T-helper 1 cell treated with Interleukin-12 subunit alpha and Interleukin-12 subunit beta and Interleukin-4 antibody, amounts not matched to agents 30 μg/mL and 1 μg/mL, for 36 hours (primary cell): ENCODE measurements around the gene SP5.
A peak's percentile ranks its signal among the peaks of the same experiment; 100 is the strongest.

Source experiments
- H3K27ac Mint-ChIP-seq: one replicate; pipeline ENCODE4 v1.8.0; 2021; ENCODE audit warnings: mild to moderate bottlenecking, mixed read lengths
- H3K27me3 Mint-ChIP-seq: one replicate; pipeline ENCODE4 v1.8.0; 2021; ENCODE audit warnings: low read depth, mixed read lengths
- H3K36me3 Mint-ChIP-seq: one replicate; pipeline ENCODE4 v1.8.0; 2021; ENCODE audit warnings: low read depth, mixed read lengths
- H3K4me1 Mint-ChIP-seq: one replicate; pipeline ENCODE4 v1.8.0; 2021; ENCODE audit warnings: low read depth, mixed read lengths
- H3K4me3 Mint-ChIP-seq: one replicate; pipeline ENCODE4 v1.8.0; 2021; ENCODE audit warnings: mild to moderate bottlenecking, moderate library complexity, mixed read lengths
- H3K9me3 Mint-ChIP-seq: one replicate; pipeline ENCODE4 v1.8.0; 2021; ENCODE audit warnings: mixed read lengths

The SP5 gene

DNA sequence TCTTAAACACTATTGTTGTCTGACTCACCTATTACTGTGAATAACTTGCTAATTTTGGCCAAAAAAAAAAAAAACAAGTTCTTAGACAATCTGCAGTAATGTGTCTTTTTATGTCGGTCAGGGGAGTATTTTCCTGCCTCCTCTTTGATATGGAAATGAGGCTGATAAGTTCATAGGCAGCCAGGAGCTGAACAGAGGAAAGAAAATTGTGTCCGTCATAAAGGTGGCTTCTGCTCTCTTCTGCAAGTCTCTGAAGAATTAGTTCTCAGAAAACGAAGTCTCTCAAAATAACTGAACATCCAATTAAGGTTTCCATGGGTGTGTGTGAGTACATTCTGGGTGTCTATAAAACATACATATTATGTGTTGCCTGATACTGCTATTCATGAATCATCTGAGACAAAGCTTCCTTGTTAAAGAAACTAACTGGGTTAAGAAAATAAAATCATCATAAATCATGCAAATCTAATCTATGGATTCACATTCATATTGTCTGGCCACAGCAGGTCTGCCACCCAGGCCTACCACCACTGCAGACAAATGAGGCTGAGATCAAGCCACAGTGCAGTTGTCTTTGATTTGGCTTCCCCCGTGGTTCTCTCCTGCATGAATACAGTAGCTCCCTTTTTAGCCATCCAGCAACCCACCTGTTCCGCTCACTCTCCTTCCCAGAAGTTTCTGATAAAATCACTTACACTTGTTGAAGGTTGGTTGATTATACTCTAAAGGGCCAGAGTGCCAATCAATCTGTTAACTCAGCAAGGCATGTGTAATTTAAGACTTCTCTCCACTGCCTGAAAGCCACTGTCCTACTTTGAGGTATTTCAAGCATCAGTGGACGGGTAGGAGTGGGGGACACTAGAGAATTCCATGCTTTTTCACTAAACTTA lies 19.4 kb upstream of the SP5 start:
- Mint-ChIP-seq H3K4me1 (no peaks in the 10 kb centered on the region), H3K27me3 (peaks cover 7% of the 10 kb centered on the region), H3K36me3 (no peaks in the 10 kb centered on the region), H3K4me3 (no peak overlapping the region), H3K27ac (no peak overlapping the region), H3K9me3 (no peaks in the 10 kb centered on the region)

DNA sequence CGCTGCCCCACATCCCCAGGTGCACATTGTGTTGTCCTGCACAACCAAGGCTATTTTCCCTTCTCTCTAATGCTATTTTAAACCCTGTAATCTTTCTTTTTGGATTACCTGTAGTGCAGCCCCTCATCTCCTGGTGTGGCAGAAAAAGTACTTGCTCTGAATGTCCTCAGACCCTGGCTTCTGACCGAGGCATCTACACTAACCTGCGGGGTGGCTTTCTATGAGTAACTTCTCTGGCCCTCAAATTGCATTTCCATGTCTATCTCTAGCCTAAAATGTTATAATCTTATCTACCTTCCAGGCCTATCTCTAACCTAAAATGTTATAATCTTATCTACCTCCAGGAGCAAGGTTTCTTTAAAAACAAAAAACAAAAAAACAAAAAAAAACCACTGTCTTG lies 18.2 kb upstream of the SP5 start:
- no peaks in the 10 kb centered on the region for H3K36me3 Mint-ChIP-seq
- peaks cover 11% of the 10 kb centered on the region for H3K27me3 Mint-ChIP-seq
- no peaks in the 10 kb centered on the region for H3K4me1 Mint-ChIP-seq
- no peaks in the 10 kb centered on the region for H3K9me3 Mint-ChIP-seq
- H3K4me3 Mint-ChIP-seq: no peak overlapping the region
- H3K27ac Mint-ChIP-seq: no peak overlapping the region

DNA sequence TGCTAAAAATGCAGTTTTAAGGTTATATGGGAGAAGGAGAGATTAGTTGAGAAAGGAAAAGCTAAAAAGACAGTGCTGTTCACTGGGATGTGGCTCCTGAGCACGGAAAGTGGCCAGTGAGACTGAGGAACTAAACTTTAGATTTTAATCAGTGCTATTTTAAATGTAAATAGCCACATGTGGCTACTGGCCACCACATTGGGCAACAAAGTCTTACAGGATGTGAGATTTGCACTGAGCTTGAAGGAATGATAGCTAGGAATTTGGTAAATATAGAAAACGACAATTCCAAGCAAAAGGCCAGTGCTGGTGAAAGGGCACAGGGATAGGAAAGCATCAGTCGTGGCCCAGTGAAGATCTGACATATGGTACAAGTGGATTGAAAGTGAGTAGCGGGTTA lies 14.1 kb upstream of the SP5 start:
- H3K4me1 Mint-ChIP-seq: no peaks in the 10 kb centered on the region
- H3K27me3 Mint-ChIP-seq: peaks cover 31% of the 10 kb centered on the region
- H3K4me3 Mint-ChIP-seq: no peak overlapping the region
- H3K9me3 Mint-ChIP-seq: no peaks in the 10 kb centered on the region
- H3K36me3 Mint-ChIP-seq: no peaks in the 10 kb centered on the region
- no peak overlapping the region for H3K27ac Mint-ChIP-seq

DNA sequence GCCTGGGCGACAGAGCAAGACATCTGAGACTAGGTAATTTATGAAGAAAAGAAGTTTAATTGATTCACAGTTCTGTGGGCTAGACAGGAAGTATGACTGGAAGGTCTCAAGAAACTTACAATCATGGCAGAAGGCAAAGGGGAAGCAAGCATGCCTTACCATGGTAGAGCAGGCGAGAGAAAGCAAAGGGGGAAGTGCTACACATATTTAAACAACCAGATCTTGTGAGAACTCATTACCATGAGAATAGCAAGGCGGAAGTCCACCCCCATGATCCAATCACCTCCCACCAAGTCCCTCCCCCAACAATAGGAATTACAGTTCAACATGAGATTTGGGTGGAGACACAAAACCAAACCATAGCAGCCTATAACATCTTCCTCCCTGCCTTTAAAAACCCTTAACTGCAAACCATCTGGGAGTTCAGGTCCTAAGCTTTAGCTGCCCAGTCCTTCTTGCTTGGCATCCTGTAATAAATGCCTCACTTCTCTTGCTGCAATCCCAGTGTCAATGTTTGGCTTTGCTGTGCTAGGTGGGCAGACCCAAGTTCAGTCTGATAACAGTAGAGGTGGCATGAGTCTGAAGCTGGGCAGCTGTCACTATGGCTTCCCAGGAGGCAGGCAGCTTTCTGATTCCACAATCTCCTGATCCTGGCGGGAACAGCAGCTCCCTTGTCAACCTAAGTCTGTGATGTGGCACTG lies 11.2 kb upstream of the SP5 start:
- Mint-ChIP-seq H3K4me3 (no peak overlapping the region), H3K27me3 (peaks cover 45% of the 10 kb centered on the region)

DNA sequence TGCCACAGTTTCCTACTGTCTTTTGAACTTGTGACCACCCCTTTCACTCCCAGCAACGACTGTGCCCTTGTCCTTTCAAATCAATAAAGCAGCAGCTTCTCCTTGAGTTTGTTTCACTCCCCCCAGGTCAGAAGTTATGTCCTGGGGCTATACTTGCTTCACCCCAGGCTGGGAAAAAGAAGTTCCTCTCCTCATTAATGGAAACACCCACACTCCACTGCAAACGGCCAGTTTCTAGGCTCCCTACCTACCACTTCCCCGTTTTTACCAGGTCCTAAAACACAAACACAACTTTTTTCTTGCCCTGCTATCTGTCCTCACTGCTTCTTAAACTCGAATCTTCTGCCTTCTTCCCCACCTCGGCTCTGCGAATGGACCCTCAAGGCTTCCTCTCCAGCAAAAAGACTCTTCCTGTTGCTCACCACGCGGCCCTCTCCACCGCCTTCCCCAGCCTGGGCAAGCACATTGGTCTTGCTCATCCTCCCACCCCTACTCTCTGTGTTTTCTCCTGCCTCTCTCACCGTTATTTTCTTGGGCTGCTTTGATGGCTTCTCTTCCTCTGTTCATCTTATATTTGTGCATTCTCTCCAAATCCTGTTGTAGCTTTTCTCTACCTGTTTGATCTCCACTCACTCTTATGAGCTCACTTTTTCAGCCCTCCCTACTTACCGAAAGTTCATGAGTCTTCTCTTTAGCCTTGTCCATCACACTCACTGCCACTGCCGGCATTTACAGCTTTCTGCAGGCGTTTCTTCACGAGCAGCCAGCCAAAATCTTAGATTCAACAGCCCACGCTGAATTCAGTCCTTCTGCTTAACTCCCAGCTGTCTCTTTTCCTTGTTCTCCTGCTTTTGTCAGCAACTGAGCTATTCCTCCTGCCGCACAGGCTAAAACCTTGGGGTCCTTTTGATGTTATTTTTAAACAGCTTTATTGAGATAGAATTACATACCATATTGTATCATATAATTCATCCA lies 7.0 kb upstream of the SP5 start:
- Mint-ChIP-seq H3K27me3 (peaks cover 71% of the 10 kb centered on the region), H3K4me1 (peaks cover 4% of the 10 kb centered on the region)

More for the DNA sequence above, 11.2 kb upstream of the SP5 start:
- no peaks in the 10 kb centered on the region for H3K36me3 Mint-ChIP-seq
- no peaks in the 10 kb centered on the region for H3K4me1 Mint-ChIP-seq
- H3K27ac Mint-ChIP-seq: no peak overlapping the region
- H3K9me3 Mint-ChIP-seq: no peaks in the 10 kb centered on the region

DNA sequence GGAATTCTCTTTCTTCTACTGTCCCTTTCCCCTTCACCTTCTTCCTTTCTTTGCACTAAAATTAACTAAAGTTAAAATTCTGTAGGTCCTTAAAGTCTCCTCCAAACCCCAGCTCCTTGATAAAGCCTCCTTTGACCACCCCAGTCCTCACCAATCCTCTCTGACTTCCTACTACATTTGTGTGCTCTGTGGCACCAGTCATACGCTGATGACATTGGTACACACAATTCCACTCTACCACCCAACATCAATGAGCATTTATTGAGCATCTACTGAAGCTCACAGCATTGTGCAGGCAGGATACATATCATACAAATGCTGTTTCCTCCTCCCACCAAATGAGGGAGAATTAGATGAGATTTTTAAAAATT lies 4.5 kb upstream of the SP5 start:
- Mint-ChIP-seq H3K4me3 (no peak overlapping the region), H3K9me3 (no peaks in the 10 kb centered on the region), H3K27ac (no peak overlapping the region), H3K36me3 (peaks cover 2% of the 10 kb centered on the region), H3K27me3 (peaks cover 69% of the 10 kb centered on the region), H3K4me1 (peaks cover 11% of the 10 kb centered on the region)

More for the DNA sequence above, 7.0 kb upstream of the SP5 start:
- Mint-ChIP-seq H3K27ac (no peak overlapping the region), H3K36me3 (no peaks in the 10 kb centered on the region), H3K4me3 (no peak overlapping the region), H3K9me3 (no peaks in the 10 kb centered on the region)

DNA sequence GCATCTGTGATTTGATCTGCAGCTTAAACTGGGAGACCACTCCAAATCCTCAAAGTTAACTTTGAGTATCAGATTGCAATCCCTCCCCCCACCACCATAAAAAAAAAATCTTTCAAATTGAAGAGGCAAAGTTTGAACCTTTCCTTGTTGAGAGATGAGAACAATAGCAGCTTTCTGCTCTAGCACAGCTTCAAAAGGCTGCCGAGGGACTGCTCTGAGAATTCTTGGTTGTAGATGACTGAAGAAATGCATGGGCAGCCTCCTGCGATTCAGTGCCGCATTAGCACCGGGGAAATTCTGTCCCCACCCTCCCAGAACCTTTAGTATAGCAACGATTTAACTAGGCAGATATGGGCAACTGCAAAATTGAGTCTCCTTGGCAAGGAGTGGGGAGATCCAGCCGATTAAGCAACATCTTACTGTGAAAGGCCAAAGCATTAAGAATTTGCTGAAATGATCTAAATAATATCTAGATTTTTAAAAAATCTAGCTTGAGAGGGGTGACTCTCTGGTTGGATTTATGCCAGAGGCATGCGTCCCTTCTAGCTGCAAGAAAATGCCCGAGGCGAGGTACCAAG lies 3.9 kb upstream of the SP5 start:
- no peak overlapping the region for H3K4me3 Mint-ChIP-seq
- peaks cover 72% of the 10 kb centered on the region for H3K27me3 Mint-ChIP-seq
- peaks cover 13% of the 10 kb centered on the region for H3K4me1 Mint-ChIP-seq
- no peak overlapping the region for H3K27ac Mint-ChIP-seq
- no peaks in the 10 kb centered on the region for H3K9me3 Mint-ChIP-seq
- peaks cover 2% of the 10 kb centered on the region for H3K36me3 Mint-ChIP-seq

DNA sequence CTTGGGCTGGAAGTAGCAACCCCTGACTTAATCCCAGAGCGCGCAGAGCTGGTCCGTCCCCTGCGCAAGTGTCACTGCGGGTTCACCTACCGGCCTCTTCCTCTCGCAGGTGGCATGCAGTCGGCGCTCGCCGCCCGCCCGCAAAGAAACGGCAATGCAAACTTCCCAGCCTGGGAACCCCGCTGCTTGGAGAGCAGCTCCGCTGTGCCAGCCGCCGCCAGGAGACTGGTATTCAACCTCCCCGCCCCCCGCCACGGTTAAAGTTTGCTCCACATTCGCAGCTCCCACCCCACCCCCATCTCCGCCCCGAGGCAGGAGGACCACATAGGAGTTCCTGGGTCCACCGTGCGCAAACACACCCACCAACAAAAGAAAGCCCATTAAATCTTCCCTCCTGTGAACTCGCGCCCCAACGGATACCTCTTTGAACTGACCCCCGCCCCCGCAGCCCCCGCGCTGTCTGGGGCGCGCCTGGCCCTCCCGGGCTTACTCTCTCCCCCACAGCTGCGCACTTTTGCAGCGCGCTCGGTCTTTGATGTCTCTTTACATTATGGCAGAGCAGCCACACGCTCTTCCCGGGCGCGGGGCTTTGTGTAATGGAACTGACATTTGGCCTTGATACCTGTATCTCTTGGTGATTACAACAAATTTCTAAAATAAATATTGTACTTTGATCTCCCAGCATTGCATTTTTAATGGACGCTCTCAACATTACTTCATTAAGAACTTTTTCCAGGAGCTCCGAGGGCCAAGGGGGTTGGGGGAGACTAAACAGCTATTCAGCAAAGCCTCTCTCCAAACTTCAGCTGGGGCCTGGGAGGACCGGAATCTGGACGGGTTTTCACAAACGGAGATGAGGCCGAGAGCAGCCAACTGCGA lies 3.1 kb upstream of the SP5 start:
- Mint-ChIP-seq H3K4me1 (peaks cover 14% of the 10 kb centered on the region), H3K27ac (no peak overlapping the region), H3K27me3 (peaks cover 73% of the 10 kb centered on the region), H3K36me3 (peaks cover 2% of the 10 kb centered on the region), H3K9me3 (no peaks in the 10 kb centered on the region), H3K4me3 (peak overlapping the region; percentile 20)

DNA sequence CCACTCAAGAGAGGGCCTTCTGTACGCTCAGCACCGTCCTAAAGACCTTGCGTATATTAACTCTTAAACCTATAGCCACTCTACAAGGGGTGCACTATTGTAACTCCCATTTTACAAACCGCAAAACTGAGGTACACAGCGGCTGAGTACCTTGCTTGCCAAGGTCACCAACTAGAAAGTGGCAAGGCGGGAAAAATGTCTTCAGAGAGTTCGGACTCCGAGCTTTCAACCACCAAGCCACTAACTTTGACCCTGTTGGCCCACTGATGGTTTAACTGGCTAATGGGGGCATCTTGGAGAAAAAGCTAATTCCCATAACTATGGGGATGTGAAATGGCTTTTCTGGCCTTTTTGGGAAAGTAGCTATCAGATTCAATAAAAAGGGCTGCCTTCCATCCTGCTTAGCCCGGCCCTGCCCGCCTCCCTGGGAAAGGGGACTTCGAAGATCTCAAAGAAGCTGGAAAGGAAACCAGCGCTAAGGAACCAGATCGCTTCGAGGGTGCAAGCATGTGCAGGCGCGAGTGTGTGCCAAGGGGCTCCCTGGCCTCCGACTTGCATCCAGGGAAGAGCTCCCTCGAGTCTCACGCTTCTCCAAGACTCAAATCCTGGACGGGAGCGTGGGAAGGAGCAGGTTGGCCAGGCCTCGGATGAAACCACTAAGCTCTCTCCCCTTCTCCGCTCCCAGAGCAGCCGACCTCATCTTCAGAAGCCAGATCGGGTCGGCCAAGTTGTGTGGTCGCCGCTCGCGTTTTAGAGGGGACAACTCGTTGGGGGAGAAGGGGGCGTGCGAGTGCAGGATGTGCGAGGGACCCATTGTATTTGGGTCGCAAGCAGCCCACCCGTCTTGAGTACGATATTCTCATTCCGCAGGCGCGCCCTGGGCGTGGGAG lies 2.2 kb upstream of the SP5 start:
- Mint-ChIP-seq H3K36me3 (peaks cover 2% of the 10 kb centered on the region), H3K27me3 (peaks cover 78% of the 10 kb centered on the region), H3K4me3 (peak overlapping the region; percentile 14), H3K4me1 (peaks cover 19% of the 10 kb centered on the region), H3K9me3 (no peaks in the 10 kb centered on the region), H3K27ac (no peak overlapping the region)

DNA sequence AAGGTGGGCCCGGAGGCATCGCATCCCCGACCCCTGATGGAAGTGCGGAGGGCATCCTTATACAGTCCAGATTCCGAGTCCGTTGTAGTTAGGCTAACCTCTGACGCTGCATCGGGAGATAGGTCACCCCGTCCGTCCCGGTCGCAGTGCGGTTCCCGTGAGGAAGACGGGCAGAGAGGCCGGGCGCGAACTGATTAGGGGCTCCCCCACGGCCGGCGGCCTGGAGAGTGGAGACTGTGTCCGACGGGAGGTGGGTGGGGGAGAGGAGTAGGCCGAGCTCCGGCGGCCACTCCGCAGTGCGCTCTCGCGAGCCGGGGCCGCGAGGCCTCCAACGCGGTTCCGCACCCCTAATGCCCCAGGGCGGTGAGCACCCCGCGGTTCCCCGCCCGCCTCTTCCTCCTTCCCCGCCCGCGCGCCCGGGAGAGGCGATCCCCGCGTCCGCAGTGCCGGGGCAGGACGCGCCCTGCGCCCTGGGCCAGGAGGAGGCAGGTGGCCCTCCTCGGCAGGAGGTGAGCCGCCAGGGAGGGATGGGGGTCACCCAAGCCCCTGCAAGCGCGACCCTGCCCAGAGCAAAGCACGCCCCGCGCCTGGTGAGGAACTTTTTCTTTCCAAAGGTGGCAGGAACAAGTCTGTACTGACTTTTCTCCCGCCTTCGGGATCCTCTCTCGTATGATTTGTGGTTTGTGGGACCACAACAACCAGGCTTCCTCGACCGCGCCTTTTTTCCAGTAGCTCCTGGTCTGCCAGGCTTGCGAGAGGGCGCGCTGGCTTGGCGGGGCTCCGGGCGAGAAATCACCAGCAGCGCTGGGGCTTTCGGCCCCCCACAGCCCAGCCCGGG lies 1.4 kb upstream of the SP5 start:
- Mint-ChIP-seq H3K9me3 (no peaks in the 10 kb centered on the region), H3K4me3 (peak overlapping the region; percentile 31), H3K27ac (no peak overlapping the region), H3K4me1 (peaks cover 22% of the 10 kb centered on the region), H3K36me3 (peaks cover 4% of the 10 kb centered on the region), H3K27me3 (peaks cover 78% of the 10 kb centered on the region)

DNA sequence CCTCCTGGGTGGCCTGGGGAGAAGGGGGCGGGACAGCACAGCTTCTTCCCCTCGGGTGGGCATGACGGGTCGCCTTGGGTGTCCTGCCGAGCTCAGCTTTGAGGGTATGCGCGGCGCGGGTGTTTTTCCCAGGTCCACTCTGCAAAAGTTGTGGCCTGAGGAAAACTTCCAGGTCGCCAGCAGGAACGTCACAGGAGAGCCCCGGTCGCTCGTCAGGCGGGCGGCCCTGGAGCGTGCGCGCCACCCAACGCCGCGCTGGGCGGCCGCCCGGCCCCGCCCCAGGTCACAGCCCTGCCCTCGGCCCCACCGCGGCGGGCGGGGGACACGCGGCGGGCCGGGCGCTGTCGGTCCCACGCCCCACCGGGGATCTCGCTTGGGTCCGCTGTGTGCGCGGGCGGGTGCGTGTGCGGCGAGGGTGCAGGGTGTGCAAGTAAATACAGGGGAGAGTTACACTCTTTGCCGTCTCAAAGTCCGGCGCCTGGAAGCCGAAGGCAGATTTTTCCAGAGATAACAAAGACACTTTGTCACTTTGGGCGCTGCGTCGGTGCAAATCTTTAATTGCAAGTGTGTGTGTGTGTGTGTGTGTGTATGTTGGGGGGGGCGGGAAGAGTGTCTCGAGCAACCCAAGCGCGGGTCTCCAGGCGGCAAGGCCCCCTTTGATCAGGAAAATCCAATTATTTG lies 616 bp upstream of the SP5 start:
- Mint-ChIP-seq H3K27ac (peak overlapping the region; percentile 49), H3K9me3 (no peaks in the 10 kb centered on the region), H3K4me3 (peak overlapping the region; percentile 79), H3K36me3 (peaks cover 4% of the 10 kb centered on the region), H3K27me3 (peaks cover 78% of the 10 kb centered on the region), H3K4me1 (peaks cover 22% of the 10 kb centered on the region)
